WTC11 (cell line): ENCODE results near the gene LCA5L. TPM values are rescaled to one million over a fixed set of nuclear protein-coding genes. Genes with fewer than 3 reads are reported as not detected.

Experiments used
- ATAC-seq: fragments of 200-7000 bp; cut with Tn5 transposase; 2 replicates; pipeline ENCODE4 v1.10.0; 2021; ENCODE audit warnings: mild to moderate bottlenecking, moderate library complexity
- CTCF ChIA-PET: fragments of 300-600 bp; sonication (Branson Sonifier 250); formaldehyde crosslinking; loops from one replicate; lab custom pipeline; 2021; ENCODE audit warnings: antibody characterized with exemption; lab: Charles Lee
- POLR2A ChIA-PET: fragments of 350-600 bp; sonication (Branson Sonifier 250); formaldehyde crosslinking; loops from one replicate; lab custom pipeline; 2021; ENCODE audit warnings: antibody characterized with exemption; lab: Charles Lee
- DNase-seq: peaks from one replicate; pipeline ENCODE4 v3.0.0; 2021; ENCODE audit warnings: low spot score
- H3K27ac Mint-ChIP-seq: 2 replicates; pipeline ENCODE4 v1.8.0; 2021; ENCODE audit warnings: mixed read lengths
- H3K27me3 Mint-ChIP-seq: 2 replicates; pipeline ENCODE4 v1.8.0; 2021; ENCODE audit warnings: low read depth, mild to moderate bottlenecking, moderate library complexity, mixed read lengths
- H3K36me3 Mint-ChIP-seq: 2 replicates; pipeline ENCODE4 v1.8.0; 2021; ENCODE audit warnings: mixed read lengths
- H3K4me1 Mint-ChIP-seq: 2 replicates; pipeline ENCODE4 v1.8.0; 2022; ENCODE audit warnings: mixed read lengths
- H3K4me3 Mint-ChIP-seq: 2 replicates; pipeline ENCODE4 v1.8.0; 2021; ENCODE audit warnings: mild to moderate bottlenecking, moderate library complexity, mixed read lengths
- H3K9me3 Mint-ChIP-seq: 2 replicates; pipeline ENCODE4 v1.8.0; 2021; ENCODE audit warnings: mixed read lengths
- ARID4B ChIP-seq: sonication (generic); formaldehyde crosslinking; IDR thresholded peaks from 2 replicates; pipeline ENCODE4 v1.8.0; 2023; ENCODE audit warnings: missing genetic modification reagents, mild to moderate bottlenecking, borderline replicate concordance
- ATF1 ChIP-seq: sonication (generic); formaldehyde crosslinking; IDR thresholded peaks from 2 replicates; pipeline ENCODE4 v1.8.1; 2023; ENCODE audit warnings: mild to moderate bottlenecking, moderate library complexity, missing genetic modification reagents
- CREB1 ChIP-seq: sonication (generic); formaldehyde crosslinking; IDR thresholded peaks from 2 replicates; pipeline ENCODE4 v1.8.0; 2023; ENCODE audit warnings: mild to moderate bottlenecking, missing genetic modification reagents
- E2F4 ChIP-seq: sonication (generic); formaldehyde crosslinking; IDR thresholded peaks from 2 replicates; pipeline ENCODE4 v1.8.1; 2022; ENCODE audit warnings: low read depth, mild to moderate bottlenecking, moderate library complexity, missing genetic modification reagents, borderline replicate concordance
- E2F5 ChIP-seq: sonication (generic); formaldehyde crosslinking; IDR thresholded peaks from 2 replicates; pipeline ENCODE4 v1.8.1; 2022; ENCODE audit warnings: mild to moderate bottlenecking, moderate library complexity, missing genetic modification reagents
- EMX1 ChIP-seq: fragments of 250-450 bp; sonication (Bioruptor Pico); IDR thresholded peaks from 2 replicates; pipeline ENCODE4 v1.8.0; 2021; ENCODE audit warnings: mild to moderate bottlenecking
- ERG ChIP-seq: fragments of 250-450 bp; sonication (Bioruptor Pico); IDR thresholded peaks from 2 replicates; pipeline ENCODE4 v1.8.0; 2021; ENCODE audit warnings: mild to moderate bottlenecking
- HMGA2 ChIP-seq: fragments of 250-450 bp; sonication (Bioruptor Pico); IDR thresholded peaks from 2 replicates; pipeline ENCODE4 v1.4.0; 2021; ENCODE audit warnings: mild to moderate bottlenecking, moderate library complexity
- MAX ChIP-seq: sonication (generic); formaldehyde crosslinking; IDR thresholded peaks from 2 replicates; pipeline ENCODE4 v1.8.0; 2022; ENCODE audit warnings: mild to moderate bottlenecking, missing genetic modification reagents
- MLX ChIP-seq: sonication (generic); formaldehyde crosslinking; IDR thresholded peaks from 2 replicates; pipeline ENCODE4 v1.8.1; 2023; ENCODE audit warnings: mild to moderate bottlenecking, missing genetic modification reagents, moderate library complexity
- NFE2L1 ChIP-seq: sonication (generic); formaldehyde crosslinking; IDR thresholded peaks from 2 replicates; pipeline ENCODE4 v1.8.1; 2023; ENCODE audit warnings: missing genetic modification reagents
- RORB ChIP-seq: fragments of 250-450 bp; sonication (Bioruptor Pico); IDR thresholded peaks from 2 replicates; pipeline ENCODE4 v1.9.0; 2021; ENCODE audit warnings: mild to moderate bottlenecking
- SP1 ChIP-seq: sonication (generic); formaldehyde crosslinking; conservative IDR thresholded peaks from 2 replicates; pipeline ENCODE4 v1.8.1; 2022; ENCODE audit warnings: missing genetic modification reagents
- TP53 ChIP-seq: sonication (generic); formaldehyde crosslinking; IDR thresholded peaks from 2 replicates; pipeline ENCODE4 v1.8.1; 2023; ENCODE audit warnings: mild to moderate bottlenecking, missing genetic modification reagents
- ZBTB21 ChIP-seq: sonication (generic); formaldehyde crosslinking; IDR thresholded peaks from 2 replicates; pipeline ENCODE4 v1.8.1; 2023; ENCODE audit warnings: mild to moderate bottlenecking, missing genetic modification reagents, borderline replicate concordance
- ZNF532 ChIP-seq: fragments of 250-450 bp; sonication (Bioruptor Pico); IDR thresholded peaks from 2 replicates; pipeline ENCODE4 v1.9.0; 2021; ENCODE audit warnings: mild to moderate bottlenecking, borderline replicate concordance
- total RNA-seq: library from RNA; stranded (reverse); gene quantifications from 3 replicates; pipeline ENCODE4 v1.2.3, GENCODE V29; 2021

Gene LCA5L
- total RNA-seq, 1 experiment from 2014 or later: 1.0 TPM

GRCh38 chr21:39474611-39475010 is 29.0 kb upstream of the LCA5L start (continued):
- TF ChIP-seq ZNF532 (CRISPR knock-in tag) (no peak), ATF1 (CRISPR knock-in tag) (no peak), MAX (CRISPR knock-in tag) (no peak), EMX1 (CRISPR knock-in tag) (no peak), TP53 (CRISPR knock-in tag) (no peak), E2F5 (CRISPR knock-in tag) (no peak)

- DNase-seq (no peak), ATAC-seq (no peak)
- POLR2A ChIA-PET: no interaction called here
- Mint-ChIP-seq H3K4me1 (peaks cover 22% of the 10 kb centered on the region), H3K27ac (no peak overlapping the region), H3K9me3 (peaks cover 10% of the 10 kb centered on the region), H3K36me3 (peaks cover 6% of the 10 kb centered on the region), H3K27me3 (no peaks in the 10 kb centered on the region), H3K4me3 (no peak overlapping the region)
- TF ChIP-seq MLX (CRISPR knock-in tag) (no peak), ZBTB21 (CRISPR knock-in tag) (no peak), MAX (CRISPR knock-in tag) (no peak), HMGA2 (CRISPR knock-in tag) (no peak), E2F4 (CRISPR knock-in tag) (no peak), CREB1 (CRISPR knock-in tag) (no peak), RORB (CRISPR knock-in tag) (no peak), ERG (CRISPR knock-in tag) (no peak)
- CTCF ChIA-PET: interaction anchor here (1.1 kb wide), 1 partner anchor 585 kb away, joined by 3 read pairs; no protein-coding TSS in a partner anchor
These were observed 27.2 kb upstream of the LCA5L start for GRCh38 chr21:39472786-39473185.

- H3K4me3 Mint-ChIP-seq: no peak overlapping the region
- peaks cover 6% of the 10 kb centered on the region for H3K36me3 Mint-ChIP-seq
- no peaks in the 10 kb centered on the region for H3K27me3 Mint-ChIP-seq
- H3K9me3 Mint-ChIP-seq: peaks cover 9% of the 10 kb centered on the region
- DNase-seq (no peak), ATAC-seq (no peak)
- no peak overlapping the region for H3K27ac Mint-ChIP-seq
- H3K4me1 Mint-ChIP-seq: peaks cover 21% of the 10 kb centered on the region
- ChIA-PET POLR2A (no interaction called here), CTCF (interaction anchor here (1.1 to 1.3 kb wide), 2 partner anchors 16 to 584 kb away, joined by 3 read pairs; no protein-coding TSS in a partner anchor)
- no peak for TF ChIP-seq SP1 (CRISPR knock-in tag)
- no peak for TF ChIP-seq ARID4B
- TF ChIP-seq NFE2L1: no peak
These were observed 26.0 kb upstream of the LCA5L start for GRCh38 chr21:39471598-39471997.
